Neural progenitor cell (in vitro differentiated cells): ENCODE data around the gene LYRM4.

Experiments used
- CTCF ChIP-seq: fragments of 200-600 bp; sonication (generic); IDR thresholded peaks from 2 replicates; pipeline ENCODE4 v1.5.1; 2017; ENCODE audit warnings: antibody characterized with exemption, mild to moderate bottlenecking
- EZH2phosphoT487 ChIP-seq: fragments of 200-600 bp; sonication (generic); IDR thresholded peaks from 2 replicates; pipeline ENCODE4 v1.6.1; 2017; ENCODE audit warnings: antibody characterized with exemption

GRCh38 chr6:5276581-5276980 lies 15.8 kb upstream of the LYRM4 start:
- TF ChIP-seq CTCF (no peak), EZH2phosphoT487 (no peak)
